AG04450 (cell line): ENCODE measurements around the gene HSD17B1. TPM values are rescaled to one million over a fixed set of nuclear protein-coding genes. Genes with fewer than 3 reads are reported as not detected.

Experiments
- CTCF ChIA-PET: fragments of 300-600, 350-600 bp; formaldehyde crosslinking; extraction: SDS; loops from one replicate; lab custom pipeline; 2022; ENCODE audit warnings: antibody characterized with exemption, inconsistent platforms; lab: Charles Lee
- POLR2A ChIA-PET: fragments of 350-600 bp; formaldehyde crosslinking; extraction: SDS; loops from one replicate; lab custom pipeline; 2021; ENCODE audit warnings: antibody characterized with exemption, inconsistent platforms; lab: Yijun Ruan, JAX
- DNase-seq: peaks from one replicate; pipeline ENCODE4 v3.0.0-alpha.2; 2011; ENCODE audit warnings: low read depth, low spot score
- H3K27ac ChIP-seq: one replicate; pipeline ENCODE4 v1.5.1; 2012; ENCODE audit warnings: low read depth, low read length, control low read depth
- H3K27me3 ChIP-seq: one replicate; pipeline ENCODE4 v1.6.0; 2012; ENCODE audit warnings: low read length; ENCODE audit not compliant: control insufficient read depth, insufficient read depth
- H3K4me3 ChIP-seq: 2 replicates; pipeline ENCODE4 v1.5.1; 2011; ENCODE audit warnings: mild to moderate bottlenecking, low read depth, low read length, control low read depth
- H3K9me3 ChIP-seq: 2 replicates; pipeline ENCODE4 v1.5.1; 2012; ENCODE audit warnings: low read length; ENCODE audit not compliant: control insufficient read depth, insufficient read depth
- polyA plus RNA-seq: library from polyadenylated mRNA; depleted of rRNA; stranded (reverse); fragments of >200 nt; gene quantifications from 2 replicates; pipeline ENCODE4 v1.2.3, GENCODE V29; 2011
- TF ChIP-seq, protein P1 (sequence below): IDR thresholded peaks from 2 replicates; pipeline ENCODE4 v1.5.1; 2011; ENCODE audit warnings: low read depth, low read length, control low read depth, inconsistent platforms

Gene HSD17B1
- polyA plus RNA-seq, 1 experiment: 0.87 TPM

- TF ChIP-seq, protein P1, sequence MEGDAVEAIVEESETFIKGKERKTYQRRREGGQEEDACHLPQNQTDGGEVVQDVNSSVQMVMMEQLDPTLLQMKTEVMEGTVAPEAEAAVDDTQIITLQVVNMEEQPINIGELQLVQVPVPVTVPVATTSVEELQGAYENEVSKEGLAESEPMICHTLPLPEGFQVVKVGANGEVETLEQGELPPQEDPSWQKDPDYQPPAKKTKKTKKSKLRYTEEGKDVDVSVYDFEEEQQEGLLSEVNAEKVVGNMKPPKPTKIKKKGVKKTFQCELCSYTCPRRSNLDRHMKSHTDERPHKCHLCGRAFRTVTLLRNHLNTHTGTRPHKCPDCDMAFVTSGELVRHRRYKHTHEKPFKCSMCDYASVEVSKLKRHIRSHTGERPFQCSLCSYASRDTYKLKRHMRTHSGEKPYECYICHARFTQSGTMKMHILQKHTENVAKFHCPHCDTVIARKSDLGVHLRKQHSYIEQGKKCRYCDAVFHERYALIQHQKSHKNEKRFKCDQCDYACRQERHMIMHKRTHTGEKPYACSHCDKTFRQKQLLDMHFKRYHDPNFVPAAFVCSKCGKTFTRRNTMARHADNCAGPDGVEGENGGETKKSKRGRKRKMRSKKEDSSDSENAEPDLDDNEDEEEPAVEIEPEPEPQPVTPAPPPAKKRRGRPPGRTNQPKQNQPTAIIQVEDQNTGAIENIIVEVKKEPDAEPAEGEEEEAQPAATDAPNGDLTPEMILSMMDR: no peak
- Histone ChIP-seq H3K9me3 (no peaks in the 10 kb centered on the region), H3K27me3 (no peaks in the 10 kb centered on the region), H3K4me3 (0 out of 2 replicates have a peak overlapping the region, but pooled peaks have one; percentile 2), H3K27ac (peak overlapping the region; percentile 100)
- ChIA-PET POLR2A (interaction anchor here (0.7 to 3.9 kb wide), 14 partner anchors 10 to 325 kb away, joined by 3 to 68 read pairs (median 5); partner anchors contain the start of genes CAVIN1, GHDC, NAGLU and STAT3), CTCF (interaction anchor here (0.6 to 2.8 kb wide), 6 partner anchors 7 to 297 kb away, joined by 4 to 9 read pairs (median 6); no protein-coding TSS in a partner anchor)
- peak; percentile 99 for DNase-seq
These were observed 32.9 kb upstream of the HSD17B1 start for GRCh38 chr17:42519546-42520491.

DNA sequence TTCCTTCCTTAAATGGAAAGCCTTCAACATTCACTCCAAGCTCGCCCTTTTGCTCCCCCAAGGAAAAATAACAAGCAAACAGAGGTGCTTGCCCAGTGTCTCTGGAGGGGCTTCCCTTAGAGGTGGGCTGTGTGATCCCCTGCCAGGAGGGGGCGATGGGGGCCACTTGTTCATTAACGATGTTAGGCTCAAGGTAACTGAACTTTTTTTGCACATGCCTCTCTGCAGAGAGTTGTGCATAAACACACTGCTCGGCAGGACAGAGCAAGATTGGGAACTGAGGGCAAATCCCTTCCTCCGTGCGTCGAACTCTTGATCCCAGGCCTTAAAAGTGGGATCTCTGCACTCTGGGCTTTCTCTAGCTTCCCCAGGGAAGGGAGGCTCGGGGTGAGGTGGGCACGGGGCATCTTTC, 32.2 kb upstream of the HSD17B1 start:
- ChIA-PET POLR2A (interaction anchor here (0.7 to 3.9 kb wide), 11 partner anchors 10 to 243 kb away, joined by 3 to 68 read pairs (median 5); partner anchors contain the start of genes CAVIN1, NAGLU and STAT3), CTCF (interaction anchor here (0.7 to 2.8 kb wide), 5 partner anchors 100 to 297 kb away, joined by 3 to 8 read pairs (median 5); no protein-coding TSS in a partner anchor)
- H3K9me3 ChIP-seq: no peaks in the 10 kb centered on the region
- H3K27me3 ChIP-seq: no peaks in the 10 kb centered on the region
- H3K4me3 ChIP-seq: peak overlapping the region; percentile 17; the same call in 1 of the 2 replicates
- no peak for DNase-seq
- peak overlapping the region; percentile 100 for H3K27ac ChIP-seq
- TF ChIP-seq, protein P1: peak; percentile 35

DNA sequence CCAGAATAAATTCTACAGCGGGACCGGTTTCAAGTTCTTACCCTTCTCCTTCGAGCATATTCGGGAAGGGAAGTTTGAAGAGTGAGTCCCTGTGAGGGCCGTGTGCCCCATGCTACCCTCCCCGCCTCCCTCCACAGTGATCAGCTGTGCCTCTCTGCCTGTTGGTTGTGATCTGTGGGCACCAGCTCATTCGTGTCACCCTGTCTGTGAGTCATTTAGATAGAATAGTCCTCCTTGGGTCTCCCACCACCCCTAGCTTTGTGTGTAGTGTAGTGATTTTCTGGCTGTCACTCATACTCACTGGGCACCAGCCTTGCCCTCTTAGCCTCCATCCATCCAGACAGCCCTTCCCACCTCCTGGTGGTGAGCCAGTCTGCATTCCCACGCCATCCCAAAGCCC, 31.7 kb upstream of the HSD17B1 start:
- no peak for DNase-seq
- no peaks in the 10 kb centered on the region for H3K9me3 ChIP-seq
- POLR2A ChIA-PET: interaction anchor here (1.5 to 3.9 kb wide), 4 partner anchors 15 to 111 kb away, joined by 3 to 68 read pairs (median 11); partner anchors contain the start of genes CAVIN1 and NAGLU
- H3K27ac ChIP-seq: peak overlapping the region; percentile 100
- CTCF ChIA-PET: interaction anchor here (0.7 to 2.8 kb wide), 5 partner anchors 101 to 298 kb away, joined by 3 to 8 read pairs (median 5); no protein-coding TSS in a partner anchor
- TF ChIP-seq, protein P1: no peak
- H3K27me3 ChIP-seq: no peaks in the 10 kb centered on the region
- no peak overlapping the region for H3K4me3 ChIP-seq

DNA sequence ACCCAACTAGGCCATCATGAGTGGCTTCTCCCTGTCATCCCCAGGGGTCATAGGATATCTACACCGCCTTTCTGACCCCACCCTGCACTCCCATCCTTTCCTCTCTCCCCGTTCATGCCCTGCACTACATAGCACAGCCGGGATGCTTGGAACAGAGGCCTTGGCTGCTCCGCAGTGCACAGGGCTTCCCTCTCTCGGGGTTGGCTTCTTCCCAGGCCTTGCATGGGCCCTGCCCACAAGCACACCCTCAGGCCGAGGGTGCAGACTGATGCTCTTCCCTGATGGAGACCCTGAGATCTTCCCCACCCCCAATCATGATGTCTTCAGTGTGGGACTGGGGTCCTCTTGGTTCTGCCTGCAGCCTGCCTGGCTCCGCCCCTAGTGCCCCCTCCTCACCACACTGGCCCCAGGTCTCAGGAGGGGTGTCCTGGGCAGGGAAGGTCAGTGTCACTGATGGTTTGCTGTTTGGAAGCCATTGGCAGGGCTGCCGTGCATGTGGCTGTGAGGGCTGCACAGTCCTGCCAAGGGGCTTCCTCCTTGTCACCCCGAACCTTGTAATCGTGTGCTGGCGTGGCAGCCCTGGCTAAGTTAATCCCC, 31.0 kb upstream of the HSD17B1 start:
- POLR2A ChIA-PET: interaction anchor here (3.7 kb wide), 1 partner anchor 15 kb away, joined by 17 read pairs; the partner anchor contains the start of gene NAGLU
- CTCF ChIA-PET: interaction anchor here (2.8 kb wide), 1 partner anchor 196 kb away, joined by 8 read pairs; no protein-coding TSS in a partner anchor

More for the DNA sequence above, 31.0 kb upstream of the HSD17B1 start:
- Histone ChIP-seq H3K27me3 (no peaks in the 10 kb centered on the region), H3K27ac (peak overlapping the region; percentile 100), H3K9me3 (no peaks in the 10 kb centered on the region), H3K4me3 (no peak overlapping the region)
- TF ChIP-seq, protein P1: no peak
- DNase-seq: no peak
